Gastrocnemius medialis (tissue), 4 donors: ENCODE data around the gene OR6C65.

Experiments
- POLR2A ChIP-seq, 2 donors: fragments of 450-650 bp; IDR thresholded peaks; one replicate each; pipeline ENCODE4 v1.6.1; 2017; ENCODE audit warnings: antibody characterized with exemption in 2 of 2, mild to moderate bottlenecking in 2 of 2, moderate library complexity in 2 of 2
- TF ChIP-seq, protein P1 (sequence below), 5 experiments: fragments of 450-650 bp in 3 of 5; fragments of 200-600 bp in 2 of 5; sonication (generic) in 2 of 5; IDR thresholded peaks in 4 of 5; conservative IDR thresholded peaks in 1 of 5; 1 replicate in 4 of 5; 2 replicates in 1 of 5; pipeline ENCODE4 v1.5.1; 2016 to 2019; ENCODE audit warnings: antibody characterized with exemption in 5 of 5, mild to moderate bottlenecking in 3 of 5, moderate library complexity in 3 of 5

GRCh38 chr12:55385891-55386290, 14.4 kb upstream of the OR6C65 start:
- no peak for TF ChIP-seq POLR2A (IDR thresholded peaks at IDR 0.05)
- TF ChIP-seq, protein P1, sequence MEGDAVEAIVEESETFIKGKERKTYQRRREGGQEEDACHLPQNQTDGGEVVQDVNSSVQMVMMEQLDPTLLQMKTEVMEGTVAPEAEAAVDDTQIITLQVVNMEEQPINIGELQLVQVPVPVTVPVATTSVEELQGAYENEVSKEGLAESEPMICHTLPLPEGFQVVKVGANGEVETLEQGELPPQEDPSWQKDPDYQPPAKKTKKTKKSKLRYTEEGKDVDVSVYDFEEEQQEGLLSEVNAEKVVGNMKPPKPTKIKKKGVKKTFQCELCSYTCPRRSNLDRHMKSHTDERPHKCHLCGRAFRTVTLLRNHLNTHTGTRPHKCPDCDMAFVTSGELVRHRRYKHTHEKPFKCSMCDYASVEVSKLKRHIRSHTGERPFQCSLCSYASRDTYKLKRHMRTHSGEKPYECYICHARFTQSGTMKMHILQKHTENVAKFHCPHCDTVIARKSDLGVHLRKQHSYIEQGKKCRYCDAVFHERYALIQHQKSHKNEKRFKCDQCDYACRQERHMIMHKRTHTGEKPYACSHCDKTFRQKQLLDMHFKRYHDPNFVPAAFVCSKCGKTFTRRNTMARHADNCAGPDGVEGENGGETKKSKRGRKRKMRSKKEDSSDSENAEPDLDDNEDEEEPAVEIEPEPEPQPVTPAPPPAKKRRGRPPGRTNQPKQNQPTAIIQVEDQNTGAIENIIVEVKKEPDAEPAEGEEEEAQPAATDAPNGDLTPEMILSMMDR (IDR thresholded peaks at IDR 0.05 in 4 of 5, conservative IDR thresholded peaks at IDR 0.05 in 1 of 5): no peak
